CD4-positive, alpha-beta T cell treated with Interleukin-6 for 4 hours (primary cell): ENCODE results near the gene CAPS2.
"Not testable (repeated sequence)": the region's sequence is repeated elsewhere in the genome, so short reads cannot be mapped to it uniquely, and the experiment has no call there.

Experiments used
- DNase-seq: peaks from one replicate; pipeline ENCODE4 v3.0.0-alpha.2; 2020; ENCODE audit warnings: mixed read lengths

CAPS2 gene

GRCh38 chr12:75329918-75330826 lies at the start of gene CAPS2:
TSS of gene CAPS2 (minus strand) at chr12:75330324. CDS start at chr12:75326498, 3,826 bp downstream.
- peak; percentile 28 for DNase-seq

DNA sequence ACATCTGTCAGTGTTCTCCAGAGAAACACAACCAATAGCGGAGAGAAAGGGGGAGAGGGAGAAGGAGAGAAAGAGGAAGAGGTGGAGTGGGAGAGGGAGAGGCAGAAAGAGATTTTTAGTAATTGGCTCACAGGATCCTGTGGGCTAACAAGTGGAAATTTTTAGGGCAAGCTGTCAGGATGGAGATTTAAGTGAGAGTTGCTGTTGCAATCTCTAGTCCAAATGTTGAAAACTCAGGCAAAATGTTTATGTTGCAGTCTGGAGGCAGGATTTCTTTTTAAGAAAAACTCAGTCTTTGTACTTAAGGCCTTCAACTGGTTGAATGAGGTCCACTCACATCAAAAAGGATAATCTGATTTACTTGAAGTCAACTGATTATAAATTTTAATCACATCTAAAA lies 48.2 kb upstream of the CAPS2 start:
- no peak for DNase-seq

GRCh38 chr12:75374971-75375370 lies 44.8 kb upstream of the CAPS2 start:
- DNase-seq = no peak

GRCh38 chr12:75366629-75367028 lies 36.5 kb upstream of the CAPS2 start:
- no peak for DNase-seq

- DNase-seq = no peak
Measured at GRCh38 chr12:75364919-75365318, 34.8 kb upstream of the CAPS2 start.

GRCh38 chr12:75361408-75361807 lies 31.3 kb upstream of the CAPS2 start:
- no peak for DNase-seq

DNA sequence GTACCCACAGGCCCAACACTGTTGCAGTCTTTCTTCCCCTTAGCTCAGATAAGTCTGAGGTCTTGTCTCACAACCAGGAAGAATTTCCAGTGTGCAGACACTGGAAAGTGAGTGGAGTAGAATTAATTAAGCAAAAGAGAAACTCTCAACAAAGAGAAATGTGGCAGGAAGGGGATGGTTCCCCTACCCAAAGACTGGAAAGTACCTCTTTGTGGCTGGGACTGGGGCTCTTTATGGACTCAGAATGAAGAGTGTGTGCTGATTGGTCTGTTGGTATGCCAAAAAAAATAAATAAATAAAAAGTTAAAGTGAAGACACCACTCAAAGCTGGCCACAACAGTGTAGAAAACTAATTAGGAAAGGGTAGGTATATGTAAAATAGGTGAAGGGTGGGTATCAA lies 30.8 kb upstream of the CAPS2 start:
- no peak for DNase-seq

GRCh38 chr12:75354011-75354410 lies 23.9 kb upstream of the CAPS2 start:
- no peak for DNase-seq

DNA sequence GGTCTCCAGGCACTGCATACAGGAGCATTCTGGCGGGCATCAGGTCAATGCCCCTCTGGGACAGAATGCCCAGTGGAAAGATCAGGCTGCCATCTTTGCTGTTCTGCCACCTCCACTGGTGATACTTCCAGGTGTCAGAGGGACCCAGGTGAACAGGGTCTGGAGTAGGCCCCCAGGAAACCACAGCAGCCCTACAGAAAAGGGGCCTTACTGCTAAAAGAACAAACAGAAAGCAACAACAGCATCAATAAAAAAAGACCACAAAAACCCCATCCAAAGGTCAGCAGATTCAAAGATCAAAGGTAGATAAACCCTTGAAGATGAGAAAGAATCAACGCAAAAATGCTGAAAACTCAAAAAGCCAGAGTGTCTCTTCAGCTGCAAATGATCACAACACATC lies 20.3 kb upstream of the CAPS2 start:
- DNase-seq = no peak

- DNase-seq = no peak
Measured at GRCh38 chr12:75349946-75350345, 19.8 kb upstream of the CAPS2 start.

- DNase-seq = not testable (repeated sequence)
Measured at GRCh38 chr12:75346215-75346614, 16.1 kb upstream of the CAPS2 start.

GRCh38 chr12:75345531-75345930 lies 15.4 kb upstream of the CAPS2 start:
- DNase-seq = no peak

DNA sequence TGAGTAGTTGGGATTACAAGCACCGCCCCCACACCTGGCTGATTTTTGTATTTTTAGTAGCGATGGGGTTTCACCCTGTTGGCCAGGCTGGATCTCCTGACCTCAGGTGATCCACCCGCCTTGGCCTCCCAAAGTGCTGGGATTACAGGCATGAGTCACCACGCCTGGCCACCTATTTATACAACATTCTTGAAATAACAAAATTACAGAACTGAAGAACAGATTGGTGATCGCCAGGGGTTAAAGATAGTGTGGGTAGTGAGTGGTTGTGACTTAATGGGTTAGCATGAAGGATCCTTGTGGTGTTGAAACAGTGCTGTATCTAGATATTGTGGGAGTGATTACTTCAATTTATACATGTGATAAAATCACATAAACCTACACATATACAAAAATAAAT lies 11.7 kb upstream of the CAPS2 start:
- no peak for DNase-seq

DNA sequence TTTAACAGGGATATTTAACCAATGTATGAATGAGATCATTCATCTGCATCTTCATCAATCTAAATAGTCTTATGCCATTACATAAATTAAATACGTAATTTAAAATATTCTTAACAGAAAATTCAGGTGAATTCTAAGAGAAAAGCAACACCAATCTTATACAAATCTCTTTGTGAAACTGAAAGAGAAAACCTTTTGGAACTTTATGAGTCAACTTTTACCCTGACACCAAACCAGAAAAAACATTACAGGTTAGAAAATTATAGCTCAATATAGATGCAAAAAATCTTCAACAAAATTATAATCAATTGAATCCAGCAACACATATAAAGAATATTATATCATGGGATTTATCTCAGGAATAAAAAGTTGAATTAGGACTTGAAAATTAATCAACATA lies 7.8 kb upstream of the CAPS2 start:
- DNase-seq = no peak

DNA sequence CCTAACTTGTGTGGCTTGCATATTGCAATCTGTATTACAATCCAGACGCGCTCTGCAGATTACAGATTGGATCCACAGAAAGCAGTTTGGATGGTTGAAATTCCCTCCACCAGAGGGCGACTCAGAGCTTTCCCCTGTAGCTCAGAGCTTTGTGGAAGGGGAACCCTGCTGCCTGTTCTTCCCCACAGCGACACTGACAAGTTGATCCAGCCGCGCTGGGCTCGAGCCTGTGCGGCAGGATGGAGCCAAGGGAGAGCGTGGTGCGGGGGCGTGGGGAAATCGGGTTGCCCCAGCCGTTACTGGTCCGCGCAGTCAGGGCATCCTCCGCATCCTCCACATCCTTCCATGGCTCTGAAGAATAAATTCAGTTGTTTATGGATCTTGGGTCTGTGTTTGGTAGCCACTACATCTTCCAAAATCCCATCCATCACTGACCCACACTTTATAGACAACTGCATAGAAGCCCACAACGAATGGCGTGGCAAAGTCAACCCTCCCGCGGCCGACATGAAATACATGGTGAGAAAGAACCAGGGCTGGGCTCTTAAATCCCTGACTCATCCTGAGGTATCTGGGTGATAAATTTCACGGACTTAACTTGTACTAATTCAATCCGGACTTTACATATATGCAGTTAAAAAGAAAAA lies 4.4 kb upstream of the CAPS2 start, which contains the start of gene GLIPR1L1:
Gene GLIPR1L1, plus strand, starts transcription at position 287 of the 647 bp plus-strand sequence. Its CDS starts 59 bp downstream, at position 346.
- peak; percentile 86 for DNase-seq

DNA sequence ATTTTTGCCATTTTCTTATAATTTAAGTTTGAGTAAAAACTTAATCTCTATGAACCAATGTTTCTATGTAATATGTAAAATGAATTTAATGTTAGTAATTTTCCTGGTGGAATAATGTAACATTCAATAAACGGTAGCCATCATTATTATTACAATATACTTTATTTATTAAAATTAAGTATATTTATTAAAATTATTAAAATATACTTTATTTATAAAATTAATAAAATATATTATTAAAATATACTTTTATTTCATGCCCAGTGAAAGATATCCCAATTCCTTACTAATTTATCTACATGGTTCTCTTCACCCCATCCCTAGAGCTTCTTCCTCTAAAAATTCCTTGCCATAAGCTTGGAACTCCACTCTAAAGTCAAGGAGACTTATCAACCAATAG lies 2.5 kb downstream of the CAPS2 start:
- DNase-seq = no peak

DNA sequence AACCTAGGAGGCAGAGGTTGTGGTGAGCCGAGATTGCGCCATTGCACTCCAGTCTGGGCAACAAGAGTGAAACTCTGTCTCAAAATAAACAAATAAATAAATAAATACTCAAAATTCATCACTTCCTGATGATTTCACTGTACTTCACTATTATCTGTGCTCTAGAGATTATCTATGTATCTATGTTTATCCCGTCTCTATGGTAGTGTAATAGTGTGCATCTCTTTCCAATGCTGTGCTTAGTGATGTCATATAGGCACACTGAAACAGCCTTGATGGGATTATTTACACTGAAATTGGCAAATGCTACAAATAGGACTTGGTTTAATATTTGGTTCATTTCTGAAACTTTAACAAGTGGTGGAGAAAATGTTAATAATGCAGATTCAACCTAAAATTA lies 6.5 kb downstream of the CAPS2 start:
- DNase-seq = no peak

DNA sequence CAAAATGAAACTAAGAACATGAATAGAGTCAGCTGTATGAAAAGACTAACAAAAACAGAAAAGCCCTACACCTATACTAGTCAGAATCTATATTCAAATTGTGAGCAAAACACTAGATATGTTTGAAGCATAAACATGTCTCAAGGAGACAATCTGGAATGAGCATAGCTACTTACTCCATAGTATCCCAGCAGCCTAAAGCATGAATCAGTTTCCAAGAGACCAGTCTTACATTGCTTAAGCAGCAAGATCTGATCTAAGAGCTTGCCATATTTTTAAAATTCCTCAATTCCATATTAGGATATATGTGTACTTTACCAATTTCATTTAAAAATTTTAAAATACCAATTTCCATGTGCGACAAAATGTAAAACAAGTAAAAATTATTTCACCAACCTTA lies 7.7 kb downstream of the CAPS2 start:
- DNase-seq = no peak

- DNase-seq = no peak
Measured at GRCh38 chr12:75317784-75318183, 12.3 kb downstream of the CAPS2 start.

GRCh38 chr12:75315518-75315917 lies 14.6 kb downstream of the CAPS2 start:
- no peak for DNase-seq

GRCh38 chr12:75311369-75311768 lies 18.8 kb downstream of the CAPS2 start:
- DNase-seq = no peak

GRCh38 chr12:75308279-75308678 lies 21.8 kb downstream of the CAPS2 start:
- no peak for DNase-seq

- DNase-seq = no peak
Measured at GRCh38 chr12:75305412-75306332, 24.5 kb downstream of the CAPS2 start.
